SK-N-SH (cell line): Measurements from ENCODE around the gene KBTBD8. TPM values are rescaled to one million over a fixed set of nuclear protein-coding genes. Genes with fewer than 3 reads are reported as not detected.

Experiments used
- CTCF ChIA-PET: fragments of 300-600, 350-600 bp; formaldehyde crosslinking; extraction: SDS; loops from one replicate; lab custom pipeline; 2021; lab: Yijun Ruan, JAX
- POLR2A ChIA-PET: fragments of 350-600 bp; sonication (Branson Sonifier 250); formaldehyde crosslinking; extraction: SDS; loops from one replicate; lab custom pipeline; 2020; ENCODE audit warnings: antibody characterized with exemption, inconsistent platforms; lab: Yijun Ruan, JAX
- DNase-seq: peaks from one replicate; pipeline ENCODE4 v3.0.0; 2012
- H2AFZ ChIP-seq: fragments of 200-600 bp; sonication (generic); 2 replicates; pipeline ENCODE4 v1.8.1; 2016; ENCODE audit warnings: antibody characterized with exemption, mild to moderate bottlenecking, low read depth
- H3F3A ChIP-seq: fragments of 200-600 bp; sonication (generic); replicated peaks from 2 replicates; pipeline ENCODE3; 2016; ENCODE audit warnings: antibody characterized with exemption, mild to moderate bottlenecking; ENCODE audit not compliant: insufficient read depth
- H3K27ac ChIP-seq, 2 experiments: fragments of 200-500 bp in 1 of 2; fragments of 200-600 bp in 1 of 2; sonication (Bioruptor generic) in 1 of 2; sonication (generic), shearing (Covaris generic) in 1 of 2; 2 replicates each; pipeline versions ENCODE4 v1.5.1 to v1.6.1; 2014 to 2016; ENCODE audit warnings: low read depth in 2 of 2, inconsistent platforms in 1 of 2, low read length in 1 of 2, mild to moderate bottlenecking in 1 of 2, mixed read lengths in 1 of 2
- H3K27me3 ChIP-seq: fragments of 200-600 bp; sonication (generic), shearing (Covaris generic); 2 replicates; pipeline ENCODE4 v1.6.1; 2016; ENCODE audit warnings: mixed run types; ENCODE audit not compliant: insufficient read depth
- H3K36me3 ChIP-seq, 2 experiments: fragments of 200-500 bp in 1 of 2; fragments of 200-600 bp in 1 of 2; sonication (Bioruptor generic) in 1 of 2; sonication (generic) in 1 of 2; replicated peaks in 1 of 2; 2 replicates each; pipeline versions ENCODE3 to v1.5.1; 2014 to 2016; ENCODE audit warnings: low read length in 1 of 2, mild to moderate bottlenecking in 1 of 2; ENCODE audit not compliant: insufficient read depth in 2 of 2, control insufficient read depth in 1 of 2
- H3K4me1 ChIP-seq, 2 experiments: fragments of 200-500 bp in 1 of 2; fragments of 200-600 bp in 1 of 2; sonication (Bioruptor generic) in 1 of 2; sonication (generic), shearing (Covaris generic) in 1 of 2; 2 replicates each; pipeline versions ENCODE4 v1.5.1 to v1.6.1; 2014 to 2016; ENCODE audit warnings: low read depth in 1 of 2, low read length in 1 of 2, mixed run types in 1 of 2; ENCODE audit not compliant: insufficient read depth in 2 of 2, control insufficient read depth in 1 of 2
- H3K4me2 ChIP-seq: fragments of 200-600 bp; sonication (generic), shearing (Covaris generic); 2 replicates; pipeline ENCODE4 v1.6.1; 2017; ENCODE audit warnings: mixed run types
- H3K4me3 ChIP-seq, 2 experiments: fragments of 200-500 bp in 1 of 2; fragments of 200-600 bp in 1 of 2; sonication (Bioruptor generic) in 1 of 2; sonication (generic), shearing (Covaris generic) in 1 of 2; 2 replicates each; pipeline versions ENCODE4 v1.5.1 to v1.8.1; 2014 to 2016; ENCODE audit warnings: low read depth in 2 of 2, inconsistent platforms in 1 of 2, low read length in 1 of 2, mild to moderate bottlenecking in 1 of 2, mixed read lengths in 1 of 2, moderate library complexity in 1 of 2
- H3K79me2 ChIP-seq: fragments of 200-600 bp; sonication (generic); 2 replicates; pipeline ENCODE4 v1.8.1; 2017; ENCODE audit warnings: mild to moderate bottlenecking; ENCODE audit not compliant: insufficient read depth
- H3K9ac ChIP-seq: fragments of 200-600 bp; sonication (generic); 2 replicates; pipeline ENCODE4 v1.6.1; 2017; ENCODE audit warnings: mixed run types
- H3K9me2 ChIP-seq: fragments of 200-600 bp; sonication (generic); 2 replicates; pipeline ENCODE4 v1.6.1; 2017; ENCODE audit warnings: mixed run types
- H3K9me3 ChIP-seq: fragments of 200-600 bp; sonication (generic); 2 replicates; pipeline ENCODE4 v1.6.1; 2017; ENCODE audit warnings: mixed run types, mild to moderate bottlenecking, moderate library complexity
- H4K20me1 ChIP-seq: fragments of 200-600 bp; sonication (generic); 2 replicates; pipeline ENCODE4 v1.6.1; 2017; ENCODE audit warnings: mild to moderate bottlenecking, mixed run types; ENCODE audit not compliant: insufficient read depth
- CTCF ChIP-seq: fragments of 200-600 bp; sonication (generic); IDR thresholded peaks from 2 replicates; pipeline ENCODE4 v1.6.1; 2017; ENCODE audit warnings: antibody characterized with exemption, mild to moderate bottlenecking, moderate library complexity
- ELF1 ChIP-seq: IDR thresholded peaks from 2 replicates; pipeline ENCODE4 v1.4.0; 2012
- EP300 ChIP-seq, 2 experiments: IDR thresholded peaks; 2 replicates each; pipeline versions ENCODE4 v1.4.0 to v1.6.1; 2012; ENCODE audit warnings: borderline replicate concordance in 1 of 2, low read depth in 1 of 2, low read length in 1 of 2
- FOSL2 ChIP-seq: IDR thresholded peaks from 2 replicates; pipeline ENCODE4 v1.4.0; 2012; ENCODE audit warnings: low read depth, mild to moderate bottlenecking, moderate library complexity, borderline replicate concordance
- FOXJ3 ChIP-seq: sonication (generic); formaldehyde crosslinking; IDR thresholded peaks from 2 replicates; pipeline ENCODE4 v1.5.1; 2020; ENCODE audit warnings: mild to moderate bottlenecking, missing genetic modification reagents
- JUND ChIP-seq: IDR thresholded peaks from 2 replicates; pipeline ENCODE4 v1.4.0; 2012
- POLR2AphosphoS5 ChIP-seq: IDR thresholded peaks from 2 replicates; pipeline ENCODE4 v1.6.1; 2012; ENCODE audit warnings: low read depth, low read length
- RCOR1 ChIP-seq: fragments of 150-350 bp; IDR thresholded peaks from 2 replicates; pipeline ENCODE4 v1.6.1; 2017; ENCODE audit warnings: antibody characterized with exemption, low read length
- REST ChIP-seq: IDR thresholded peaks from 2 replicates; pipeline ENCODE4 v1.6.1; 2012; ENCODE audit warnings: mild to moderate bottlenecking, low read depth, low read length, moderate library complexity
- RFX5 ChIP-seq: IDR thresholded peaks from 2 replicates; pipeline ENCODE4 v1.6.1; 2012; ENCODE audit warnings: mild to moderate bottlenecking, improper control_type of control experiment, low read length
- RXRA ChIP-seq: IDR thresholded peaks from 2 replicates; pipeline ENCODE4 v1.4.0; 2012; ENCODE audit warnings: low read depth, mild to moderate bottlenecking, borderline replicate concordance
- TCF12 ChIP-seq: IDR thresholded peaks from 2 replicates; pipeline ENCODE4 v1.4.0; 2012
- USF1 ChIP-seq: IDR thresholded peaks from 2 replicates; pipeline ENCODE4 v1.4.0; 2012; ENCODE audit warnings: low read depth, borderline replicate concordance
- ZBTB33 ChIP-seq: IDR thresholded peaks from 2 replicates; pipeline ENCODE4 v1.4.0; 2012; ENCODE audit warnings: low read depth, borderline replicate concordance
- WGBS: methylation state at CpG from one replicate; pipeline ENCODE4 v1.1.6; 2017; ENCODE audit warnings: low lambda C conversion rate; 5-methylcytosine and 5-hydroxymethylcytosine counted together
- polyA plus RNA-seq, 3 experiments: library from polyadenylated mRNA; depleted of rRNA; stranded (reverse); fragments of >200 nt; gene quantifications; 2 replicates each; pipeline ENCODE4 v1.2.3, GENCODE V29; 2012

KBTBD8 gene
- polyA plus RNA-seq, 1 of the 3 experiments (the other 2 are of a cell fraction) = 0.36 TPM

GRCh38 chr3:67033079-67033478 is 35.0 kb downstream of the KBTBD8 start:
- CTCF ChIA-PET = interaction anchor here (0.6 to 0.7 kb wide), 2 partner anchors 62 to 323 kb away, joined by 3 to 4 read pairs; no protein-coding TSS in a partner anchor
- TF ChIP-seq RFX5 (no peak), ELF1 (no peak), POLR2AphosphoS5 (no peak), REST (no peak), CTCF (no peak), RXRA (no peak), EP300 (IDR thresholded peaks at IDR 0.05; ENCODE audit: borderline replicate concordance in 1 of 2, low read depth in 1 of 2, low read length in 1 of 2) (no peak), RCOR1 (no peak), FOXJ3 (CRISPR knock-in tag) (no peak), FOSL2 (no peak), ZBTB33 (no peak), TCF12 (no peak), USF1 (no peak), JUND (no peak)
- TF ChIP-seq, all 33 proteins: peak for 0
- Histone ChIP-seq H3K4me1 (no peaks in the 10 kb centered on the region), H3K79me2 (no peaks in the 10 kb centered on the region), H3K9ac (no peak overlapping the region), H3F3A (no peaks in the 10 kb centered on the region), H2AFZ (no peak overlapping the region), H3K27me3 (no peaks in the 10 kb centered on the region), H4K20me1 (no peaks in the 10 kb centered on the region), H3K36me3 (no peaks in the 10 kb centered on the region), H3K9me3 (no peaks in the 10 kb centered on the region), H3K4me3 (no peak overlapping the region), H3K9me2 (no peaks in the 10 kb centered on the region), H3K4me2 (no peak overlapping the region), H3K27ac (no peak overlapping the region)
- DNase-seq = no peak
- 26% methylated on average over 2 of the region's 2 CpGs for WGBS
- POLR2A ChIA-PET = no interaction called here
